GM04504 (cell line): Measurements from ENCODE around the gene GTF3C5.
"Not testable (repeated sequence)": the region's sequence is repeated elsewhere in the genome, so short reads cannot be mapped to it uniquely, and the experiment has no call there.

Experiments used
- DNase-seq: peaks from one replicate; pipeline ENCODE4 v3.0.0-alpha.2; 2012; ENCODE audit warnings: low read depth

GTF3C5 gene

DNA sequence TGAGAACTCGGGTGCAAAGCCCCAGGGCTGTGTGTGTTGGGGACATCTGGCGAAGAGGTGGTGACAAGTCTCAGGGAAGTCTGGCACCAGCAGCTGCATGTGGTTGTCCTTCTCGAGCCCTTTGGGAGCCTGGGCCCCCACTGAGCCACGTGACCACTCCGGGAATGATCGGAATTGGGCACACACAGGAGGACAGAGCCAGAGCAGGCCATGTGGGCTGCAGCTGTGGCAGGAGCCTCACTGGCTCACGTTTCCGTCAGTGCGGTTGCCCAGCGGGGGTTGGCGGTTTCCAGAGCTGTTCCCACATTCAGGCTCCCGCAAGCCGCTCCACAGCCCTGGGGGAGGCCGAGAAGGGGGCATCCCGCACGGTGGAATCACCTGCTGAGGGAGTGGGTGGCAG is 24.2 kb downstream of the GTF3C5 start:
- peak; percentile 91 for DNase-seq

DNA sequence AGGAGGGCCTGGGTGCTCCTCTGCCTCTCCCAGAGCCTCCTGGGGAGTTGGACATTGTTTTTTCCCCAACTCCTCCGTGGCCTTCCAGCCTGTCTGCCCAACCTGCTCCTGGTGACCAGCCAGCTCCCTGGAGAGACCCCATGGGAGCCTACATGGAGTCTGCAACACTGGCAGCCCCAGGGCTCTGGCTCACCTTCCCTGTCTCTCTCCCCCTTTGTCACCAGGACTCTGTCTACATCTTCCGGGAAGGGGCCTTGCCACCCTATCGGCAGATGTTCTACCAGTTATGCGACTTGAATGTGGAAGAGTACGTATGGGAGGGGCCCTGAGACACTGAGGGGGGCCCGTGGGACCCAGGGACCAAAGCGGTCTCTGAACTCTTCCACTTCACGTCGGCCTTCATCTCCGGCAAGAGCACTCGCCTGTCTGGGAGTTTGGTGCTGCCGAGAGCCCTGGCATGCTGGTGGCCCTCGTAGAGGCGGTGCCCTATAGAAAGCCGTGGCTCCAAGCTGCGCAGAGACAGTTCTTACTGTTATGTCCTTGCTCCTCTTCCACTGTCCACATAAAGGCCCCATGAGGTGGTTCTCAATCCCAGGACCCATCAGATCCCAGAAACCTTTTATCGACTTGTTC is 25.1 kb downstream of the GTF3C5 start:
- DNase-seq: no peak

DNA sequence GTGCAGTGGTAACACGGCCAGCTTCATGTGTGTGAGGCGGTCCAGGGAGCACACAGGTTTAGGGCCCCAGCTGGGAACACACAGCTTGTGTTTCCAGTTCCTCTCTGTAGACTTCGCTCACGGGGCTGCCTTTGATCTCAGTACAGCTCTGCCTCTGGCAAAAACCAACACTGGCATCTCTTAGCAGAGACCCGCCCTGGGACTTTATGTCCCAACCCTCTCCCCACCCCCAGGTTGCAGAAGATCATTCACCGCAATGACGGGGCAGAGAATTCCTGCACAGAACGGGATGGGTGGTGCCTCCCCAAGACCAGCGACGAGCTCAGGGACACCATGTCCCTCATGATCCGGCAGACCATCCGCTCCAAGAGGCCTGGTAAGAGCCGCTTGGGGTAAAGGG is 25.7 kb downstream of the GTF3C5 start:
- DNase-seq: no peak

DNA sequence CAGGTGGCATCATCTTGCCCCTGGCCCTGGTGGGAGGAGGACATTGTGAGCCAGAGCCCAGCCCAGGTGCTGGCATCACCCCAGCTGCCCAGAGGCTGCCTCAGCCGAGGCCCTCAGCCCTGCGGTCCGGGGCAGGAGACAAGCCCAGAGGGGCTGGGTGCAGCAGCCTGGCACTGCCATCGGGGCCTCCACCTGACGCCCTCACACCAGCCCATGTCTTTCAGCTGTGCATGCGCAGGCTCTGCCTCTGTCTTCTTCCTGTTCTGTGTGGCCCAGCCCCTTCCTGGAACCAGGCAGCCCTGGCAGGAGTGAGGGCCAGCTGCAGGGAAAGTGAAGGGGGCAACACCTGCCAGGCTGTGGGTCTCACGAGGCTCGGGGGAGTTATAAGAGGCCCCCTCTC is 26.2 kb downstream of the GTF3C5 start:
- DNase-seq: no peak

DNA sequence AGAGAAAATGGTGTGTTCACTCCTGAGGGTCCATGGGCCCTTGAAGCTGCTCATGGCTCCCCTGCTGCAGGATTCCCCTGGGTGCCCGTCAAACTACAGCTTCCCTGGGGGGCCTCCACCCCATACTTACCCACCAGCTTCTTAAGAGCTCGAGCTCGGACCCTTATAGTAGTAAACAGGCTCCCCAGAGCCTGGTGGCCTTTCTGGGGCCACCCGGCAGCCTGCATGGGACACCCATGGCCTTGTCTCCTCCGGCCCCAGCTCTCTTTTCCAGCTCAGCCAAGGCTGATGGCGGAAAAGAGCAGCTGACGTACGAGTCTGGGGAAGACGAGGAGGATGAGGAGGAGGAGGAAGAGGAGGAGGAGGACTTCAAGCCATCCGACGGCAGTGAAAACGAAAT is 26.8 kb downstream of the GTF3C5 start:
- DNase-seq: no peak

DNA sequence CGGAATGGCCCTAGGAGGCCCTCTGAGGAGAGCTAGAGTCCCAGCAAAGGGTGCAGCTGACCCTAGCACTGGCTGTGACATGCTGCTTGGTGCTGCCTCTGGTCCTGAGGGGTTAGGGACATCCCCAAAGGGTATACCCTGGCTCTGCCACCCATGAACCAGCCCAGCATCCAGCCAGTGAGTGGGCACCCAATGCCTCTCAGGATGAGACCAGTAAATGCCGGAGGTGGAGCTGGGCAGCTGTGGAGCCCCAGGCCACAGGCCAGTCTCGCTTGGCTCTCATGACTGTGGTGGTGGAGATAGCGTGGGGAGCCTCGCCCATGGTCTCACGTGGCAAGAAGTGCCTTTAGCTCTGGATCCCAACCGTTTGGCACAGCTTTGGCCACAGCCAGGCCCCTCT is 27.3 kb downstream of the GTF3C5 start:
- DNase-seq: no peak

DNA sequence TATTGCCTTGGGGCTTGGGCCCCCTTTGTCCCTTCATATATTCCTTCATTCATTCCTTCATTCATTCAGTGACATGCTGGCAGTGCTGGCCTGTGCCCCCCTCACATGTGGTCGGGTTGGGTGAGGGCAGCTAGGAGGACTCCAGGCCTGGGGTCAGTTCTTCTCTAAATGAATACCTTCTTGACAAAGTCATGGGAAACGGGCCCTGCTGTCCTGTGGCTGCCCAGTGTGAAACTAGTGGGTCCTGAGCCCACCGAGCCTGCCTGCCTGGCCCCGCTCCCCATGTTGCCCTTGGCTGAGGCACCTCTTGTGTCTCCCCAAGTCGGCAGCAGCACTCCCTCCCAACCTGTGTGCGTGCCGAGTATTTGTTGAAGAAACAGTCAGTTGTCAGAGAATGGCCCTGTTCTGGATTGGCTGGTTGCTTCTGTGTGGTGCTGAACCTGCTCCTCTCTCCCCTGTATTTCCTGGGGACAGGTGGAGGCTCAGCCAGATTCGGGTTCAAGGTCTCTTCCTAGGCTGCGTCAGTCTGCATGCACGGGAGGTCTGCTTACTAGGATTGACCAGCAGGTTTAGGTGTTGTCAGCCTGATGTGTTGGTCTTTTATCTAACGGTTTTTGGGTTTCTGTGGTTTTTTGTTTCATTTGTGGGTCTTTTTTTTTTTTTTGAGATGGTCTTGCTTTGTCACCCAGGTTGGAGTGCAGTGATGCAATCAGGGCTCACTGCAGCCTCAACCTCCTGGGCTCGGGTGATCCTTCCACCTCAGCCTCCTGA is 27.9 kb downstream of the GTF3C5 start:
- no peak for DNase-seq

DNA sequence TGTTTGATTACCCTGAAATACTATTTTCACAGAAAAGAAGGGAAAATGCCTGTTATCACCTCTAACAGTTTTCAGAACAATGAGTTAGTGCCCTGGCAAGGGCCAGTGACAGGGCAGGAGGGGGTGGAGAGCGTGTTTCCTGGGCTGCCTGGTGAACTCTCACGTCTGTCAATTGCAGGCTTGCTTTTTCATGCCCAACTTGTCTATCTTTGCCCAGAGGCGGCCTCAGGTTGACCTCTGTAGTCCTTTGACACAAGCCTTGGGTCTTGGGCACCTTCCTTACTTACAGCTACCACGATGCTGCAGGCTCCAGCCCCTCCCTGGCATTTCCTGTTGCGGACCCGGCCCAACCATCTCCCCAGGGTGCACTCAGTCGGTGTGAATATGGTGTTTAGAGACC is 28.8 kb downstream of the GTF3C5 start:
- no peak for DNase-seq

DNA sequence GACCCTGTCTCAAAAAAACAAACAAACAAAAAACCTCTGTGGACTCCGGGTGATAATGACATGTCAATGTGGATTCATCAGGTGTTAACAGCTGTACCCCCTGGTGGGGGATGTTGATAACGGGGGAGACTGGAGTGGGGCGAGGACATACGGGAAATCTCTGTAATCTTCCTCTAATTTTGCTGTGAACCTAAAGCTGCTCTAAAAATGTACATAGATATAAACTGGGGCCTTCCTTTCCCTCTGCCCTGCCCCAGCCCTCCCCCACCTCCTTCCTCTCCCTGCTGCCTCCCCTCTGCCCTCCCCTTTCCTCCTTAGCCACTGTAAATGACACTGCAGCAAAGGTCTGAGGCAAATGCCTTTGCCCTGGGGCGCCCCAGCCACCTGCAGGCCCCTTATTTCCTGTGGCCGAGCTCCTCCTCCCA is 29.6 kb downstream of the GTF3C5 start:
- DNase-seq: no peak

DNA sequence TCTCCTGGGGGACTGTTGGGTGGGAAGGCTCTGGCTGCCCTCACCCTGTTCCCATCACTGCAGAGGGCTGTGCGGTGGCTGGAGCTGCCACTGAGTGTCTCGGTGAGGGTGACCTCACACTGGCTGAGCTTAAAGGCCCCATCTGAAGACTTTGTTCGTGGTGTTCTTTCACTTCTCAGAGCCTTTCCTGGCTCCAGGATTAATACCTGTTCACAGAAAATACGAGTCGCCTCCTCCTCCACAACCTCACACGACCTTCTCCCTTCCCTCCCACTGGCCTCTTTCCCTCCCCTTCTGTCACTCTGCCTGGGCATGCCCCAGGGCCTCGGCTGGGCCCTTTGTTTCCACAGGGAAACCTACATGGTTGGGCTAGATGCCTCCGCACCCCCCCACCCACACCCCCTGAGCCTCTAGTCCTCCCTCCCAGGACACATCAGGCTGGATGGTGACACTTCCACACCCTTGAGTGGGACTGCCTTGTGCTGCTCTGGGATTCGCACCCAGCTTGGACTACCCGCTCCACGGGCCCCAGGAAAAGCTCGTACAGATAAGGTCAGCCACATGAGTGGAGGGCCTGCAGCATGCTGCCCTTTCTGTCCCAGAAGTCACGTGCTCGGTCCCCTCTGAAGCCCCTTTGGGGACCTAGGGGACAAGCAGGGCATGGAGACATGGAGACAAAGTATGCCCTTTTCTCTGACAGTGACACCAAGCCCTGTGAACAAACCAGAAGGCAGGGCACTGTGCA is 30.4 kb downstream of the GTF3C5 start:
- not testable (repeated sequence) for DNase-seq

DNA sequence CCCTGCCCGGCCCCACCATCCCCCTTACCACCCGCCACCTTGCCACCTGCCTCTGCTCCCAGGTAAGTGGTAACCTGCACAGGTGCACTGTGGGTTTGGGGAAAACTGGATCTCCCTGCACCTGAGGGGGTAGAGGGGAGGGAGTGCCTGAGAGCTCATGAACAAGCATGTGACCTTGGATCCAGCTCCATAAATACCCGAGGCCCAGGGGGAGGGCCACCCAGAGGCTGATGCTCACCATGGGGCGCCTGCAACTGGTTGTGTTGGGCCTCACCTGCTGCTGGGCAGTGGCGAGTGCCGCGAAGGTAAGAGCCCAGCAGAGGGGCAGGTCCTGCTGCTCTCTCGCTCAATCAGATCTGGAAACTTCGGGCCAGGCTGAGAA is 31.0 kb downstream of the GTF3C5 start, which contains the start of gene CEL:
Gene CEL, plus strand, starts transcription at position 218 of the 382 bp plus-strand sequence. Its CDS starts 22 bp downstream, at position 240.
- DNase-seq: not testable (repeated sequence)

DNA sequence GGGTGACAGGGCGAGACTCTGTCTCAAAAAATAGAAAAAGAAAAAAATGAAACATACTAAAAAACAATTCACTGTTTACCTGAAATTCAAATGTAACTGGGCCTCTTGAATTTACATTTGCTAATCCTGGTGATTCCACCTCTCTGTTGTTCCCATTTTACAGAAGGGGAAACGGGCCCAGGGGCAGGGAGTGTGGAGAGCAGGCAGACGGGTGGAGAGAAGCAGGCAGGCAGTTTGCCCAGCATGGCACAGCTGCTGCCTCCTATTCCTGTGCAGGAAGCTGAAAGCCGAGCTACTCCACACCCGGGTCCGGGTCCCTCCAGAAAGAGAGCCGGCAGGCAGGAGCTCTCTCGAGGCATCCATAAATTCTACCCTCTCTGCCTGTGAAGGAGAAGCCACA is 31.8 kb downstream of the GTF3C5 start:
- DNase-seq: not testable (repeated sequence)

DNA sequence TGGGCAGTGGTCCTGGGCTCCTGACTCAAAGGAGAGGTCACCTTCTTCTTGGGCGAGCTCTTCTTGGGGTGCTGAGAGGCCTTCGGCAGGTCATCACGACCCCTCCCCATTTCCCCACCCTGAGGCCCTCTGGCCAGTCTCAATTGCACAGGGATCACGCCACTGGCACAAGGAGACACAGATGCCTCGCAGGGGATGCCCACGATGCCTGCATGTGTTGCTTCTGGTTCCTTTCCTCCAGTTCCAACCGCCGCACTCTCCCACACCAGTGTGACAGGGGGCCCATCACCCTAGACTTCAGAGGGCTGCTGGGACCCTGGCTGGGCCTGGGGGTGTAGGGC is 32.3 kb downstream of the GTF3C5 start:
- DNase-seq: no peak

DNA sequence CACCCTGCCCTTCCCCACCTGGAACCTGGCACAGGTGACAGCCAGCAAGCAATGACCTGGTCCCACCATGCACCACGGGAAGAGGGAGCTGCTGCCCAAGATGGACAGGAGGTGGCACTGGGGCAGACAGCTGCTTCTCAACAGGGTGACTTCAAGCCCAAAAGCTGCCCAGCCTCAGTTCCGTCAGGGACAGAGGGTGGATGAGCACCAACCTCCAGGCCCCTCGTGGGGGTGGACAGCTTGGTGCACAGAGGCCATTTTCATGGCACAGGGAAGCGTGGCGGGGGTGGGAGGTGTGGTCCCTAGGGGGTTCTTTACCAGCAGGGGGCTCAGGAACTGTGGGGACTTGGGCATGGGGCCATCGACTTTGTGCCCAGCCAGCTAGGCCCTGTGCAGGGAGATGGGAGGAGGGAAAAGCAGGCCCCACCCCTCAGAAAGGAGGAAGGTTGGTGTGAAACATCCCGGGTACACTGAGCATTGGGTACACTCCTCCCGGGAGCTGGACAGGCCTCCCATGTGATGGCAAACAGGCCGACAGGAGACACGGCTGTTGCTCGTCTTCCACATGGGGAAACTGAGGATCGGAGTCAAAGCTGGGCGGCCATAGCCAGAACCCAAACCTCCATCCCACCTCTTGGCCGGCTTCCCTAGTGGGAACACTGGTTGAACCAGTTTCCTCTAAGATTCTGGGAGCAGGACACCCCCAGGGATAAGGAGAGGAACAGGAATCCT is 32.9 kb downstream of the GTF3C5 start:
- DNase-seq: no peak

DNA sequence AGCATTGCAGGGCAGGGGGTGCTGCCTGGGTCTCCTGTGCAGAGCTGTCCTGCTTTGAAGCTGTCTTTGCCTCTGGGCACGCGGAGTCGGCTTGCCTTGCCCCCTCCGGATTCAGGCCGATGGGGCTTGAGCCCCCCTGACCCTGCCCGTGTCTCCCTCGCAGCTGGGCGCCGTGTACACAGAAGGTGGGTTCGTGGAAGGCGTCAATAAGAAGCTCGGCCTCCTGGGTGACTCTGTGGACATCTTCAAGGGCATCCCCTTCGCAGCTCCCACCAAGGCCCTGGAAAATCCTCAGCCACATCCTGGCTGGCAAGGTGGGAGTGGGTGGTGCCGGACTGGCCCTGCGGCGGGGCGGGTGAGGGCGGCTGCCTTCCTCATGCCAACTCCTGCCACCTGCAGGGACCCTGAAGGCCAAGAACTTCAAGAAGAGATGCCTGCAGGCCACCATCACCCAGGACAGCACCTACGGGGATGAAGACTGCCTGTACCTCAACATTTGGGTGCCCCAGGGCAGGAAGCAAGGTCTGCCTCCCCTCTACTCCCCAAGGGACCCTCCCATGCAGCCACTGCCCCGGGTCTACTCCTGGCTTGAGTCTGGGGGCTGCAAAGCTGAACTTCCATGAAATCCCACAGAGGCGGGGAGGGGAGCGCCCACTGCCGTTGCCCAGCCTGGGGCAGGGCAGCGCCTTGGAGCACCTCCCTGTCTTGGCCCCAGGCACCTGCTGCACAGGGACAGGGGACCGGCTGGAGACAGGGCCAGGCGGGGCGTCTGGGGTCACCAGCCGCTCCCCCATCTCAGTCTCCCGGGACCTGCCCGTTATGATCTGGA is 33.7 kb downstream of the GTF3C5 start:
- no peak for DNase-seq

DNA sequence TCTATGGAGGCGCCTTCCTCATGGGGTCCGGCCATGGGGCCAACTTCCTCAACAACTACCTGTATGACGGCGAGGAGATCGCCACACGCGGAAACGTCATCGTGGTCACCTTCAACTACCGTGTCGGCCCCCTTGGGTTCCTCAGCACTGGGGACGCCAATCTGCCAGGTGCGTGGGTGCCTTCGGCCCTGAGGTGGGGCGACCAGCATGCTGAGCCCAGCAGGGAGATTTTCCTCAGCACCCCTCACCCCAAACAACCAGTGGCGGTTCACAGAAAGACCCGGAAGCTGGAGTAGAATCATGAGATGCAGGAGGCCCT is 34.2 kb downstream of the GTF3C5 start:
- DNase-seq: no peak

DNA sequence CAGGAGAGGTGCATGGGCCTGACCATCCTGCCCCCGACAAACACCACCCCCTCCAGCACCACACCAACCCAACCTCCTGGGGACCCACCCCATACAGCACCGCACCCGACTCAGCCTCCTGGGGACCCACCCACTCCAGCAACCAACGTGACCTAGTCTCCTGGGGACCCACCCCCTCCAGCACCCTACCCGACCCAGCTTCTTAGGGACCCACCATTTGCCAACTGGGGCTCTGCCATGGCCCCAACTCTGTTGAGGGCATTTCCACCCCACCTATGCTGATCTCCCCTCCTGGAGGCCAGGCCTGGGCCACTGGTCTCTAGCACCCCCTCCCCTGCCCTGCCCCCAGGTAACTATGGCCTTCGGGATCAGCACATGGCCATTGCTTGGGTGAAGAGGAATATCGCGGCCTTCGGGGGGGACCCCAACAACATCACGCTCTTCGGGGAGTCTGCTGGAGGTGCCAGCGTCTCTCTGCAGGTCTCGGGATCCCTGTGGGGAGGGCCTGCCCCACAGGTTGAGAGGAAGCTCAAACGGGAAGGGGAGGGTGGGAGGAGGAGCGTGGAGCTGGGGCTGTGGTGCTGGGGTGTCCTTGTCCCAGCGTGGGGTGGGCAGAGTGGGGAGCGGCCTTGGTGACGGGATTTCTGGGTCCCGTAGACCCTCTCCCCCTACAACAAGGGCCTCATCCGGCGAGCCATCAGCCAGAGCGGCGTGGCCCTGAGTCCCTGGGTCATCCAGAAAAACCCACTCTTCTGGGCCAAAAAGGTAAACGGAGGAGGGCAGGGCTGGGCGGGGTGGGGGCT is 35.6 kb downstream of the GTF3C5 start:
- no peak for DNase-seq

DNA sequence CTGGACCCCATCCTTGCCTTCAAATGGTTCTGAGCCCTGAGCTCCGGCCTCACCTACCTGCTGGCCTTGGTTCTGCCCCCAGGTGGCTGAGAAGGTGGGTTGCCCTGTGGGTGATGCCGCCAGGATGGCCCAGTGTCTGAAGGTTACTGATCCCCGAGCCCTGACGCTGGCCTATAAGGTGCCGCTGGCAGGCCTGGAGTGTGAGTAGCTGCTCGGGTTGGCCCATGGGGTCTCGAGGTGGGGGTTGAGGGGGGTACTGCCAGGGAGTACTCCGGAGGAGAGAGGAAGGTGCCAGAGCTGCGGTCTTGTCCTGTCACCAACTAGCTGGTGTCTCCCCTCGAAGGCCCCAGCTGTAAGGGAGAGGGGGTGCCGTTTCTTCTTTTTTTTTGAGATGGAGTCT is 36.2 kb downstream of the GTF3C5 start:
- no peak for DNase-seq

DNA sequence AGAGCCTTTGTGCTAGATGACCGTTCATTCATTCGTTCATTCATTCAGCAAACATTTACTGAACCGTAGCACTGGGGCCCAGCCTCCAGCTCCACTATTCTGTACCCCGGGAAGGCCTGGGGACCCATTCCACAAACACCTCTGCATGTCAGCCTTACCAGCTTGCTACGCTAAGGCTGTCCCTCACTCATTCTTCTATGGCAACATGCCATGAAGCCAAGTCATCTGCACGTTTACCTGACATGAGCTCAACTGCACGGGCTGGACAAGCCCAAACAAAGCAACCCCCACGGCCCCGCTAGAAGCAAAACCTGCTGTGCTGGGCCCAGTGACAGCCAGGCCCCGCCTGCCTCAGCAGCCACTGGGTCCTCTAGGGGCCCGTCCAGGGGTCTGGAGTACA is 37.0 kb downstream of the GTF3C5 start:
- DNase-seq: no peak

DNA sequence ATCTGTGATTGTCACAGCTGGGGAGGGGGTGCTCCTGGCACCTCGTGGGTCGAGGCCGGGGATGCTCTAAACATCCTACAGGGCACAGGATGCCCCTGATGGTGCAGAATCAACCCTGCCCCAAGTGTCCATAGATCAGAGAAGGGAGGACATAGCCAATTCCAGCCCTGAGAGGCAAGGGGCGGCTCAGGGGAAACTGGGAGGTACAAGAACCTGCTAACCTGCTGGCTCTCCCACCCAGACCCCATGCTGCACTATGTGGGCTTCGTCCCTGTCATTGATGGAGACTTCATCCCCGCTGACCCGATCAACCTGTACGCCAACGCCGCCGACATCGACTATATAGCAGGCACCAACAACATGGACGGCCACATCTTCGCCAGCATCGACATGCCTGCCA is 37.6 kb downstream of the GTF3C5 start:
- not testable (repeated sequence) for DNase-seq

DNA sequence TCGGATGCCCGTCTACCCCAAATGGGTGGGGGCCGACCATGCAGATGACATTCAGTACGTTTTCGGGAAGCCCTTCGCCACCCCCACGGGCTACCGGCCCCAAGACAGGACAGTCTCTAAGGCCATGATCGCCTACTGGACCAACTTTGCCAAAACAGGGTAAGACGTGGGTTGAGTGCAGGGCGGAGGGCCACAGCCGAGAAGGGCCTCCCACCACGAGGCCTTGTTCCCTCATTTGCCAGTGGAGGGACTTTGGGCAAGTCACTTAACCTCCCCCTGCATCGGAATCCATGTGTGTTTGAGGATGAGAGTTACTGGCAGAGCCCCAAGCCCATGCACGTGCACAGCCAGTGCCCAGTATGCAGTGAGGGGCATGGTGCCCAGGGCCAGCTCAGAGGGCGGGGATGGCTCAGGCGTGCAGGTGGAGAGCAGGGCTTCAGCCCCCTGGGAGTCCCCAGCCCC is 39.7 kb downstream of the GTF3C5 start:
- DNase-seq: not testable (repeated sequence)
